Umbilical cord (tissue), 2 donors: ENCODE results near the gene ARHGEF35. TPM values are rescaled to one million over a fixed set of nuclear protein-coding genes. Genes with fewer than 3 reads are reported as not detected.
"Not testable (repeated sequence)": the region's sequence is repeated elsewhere in the genome, so short reads cannot be mapped to it uniquely, and the experiment has no call there.

Experiments used
- DNase-seq: peaks from one replicate; pipeline ENCODE4 v3.0.0-alpha.2; 2015; ENCODE audit warnings: low spot score
- total RNA-seq: library from RNA; depleted of rRNA; stranded (reverse); fragments of >200 nt; gene quantifications from one replicate; pipeline ENCODE4 v1.2.3, GENCODE V29; 2014; ENCODE audit warnings: low replicate concordance; ENCODE audit not compliant: insufficient read depth

ARHGEF35 gene
- total RNA-seq, 1 donor from 2014 or later = 1.9 TPM

DNA sequence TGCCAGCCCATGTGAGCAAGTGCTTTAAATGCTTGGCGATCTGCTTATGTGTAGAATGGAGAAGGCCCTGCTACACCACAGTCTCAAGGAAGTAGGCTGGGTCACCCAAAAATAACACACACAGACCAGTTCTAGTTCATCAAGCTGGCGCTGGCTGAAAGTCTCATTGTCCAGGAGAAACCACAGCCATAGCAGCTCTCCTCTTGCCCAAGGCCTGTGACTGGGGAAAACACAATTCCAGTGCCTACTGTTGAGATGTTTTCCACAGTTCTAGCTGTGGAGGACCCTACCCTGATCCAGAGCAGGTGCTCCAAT lies 16.5 kb downstream of the ARHGEF35 start:
- not testable (repeated sequence) for DNase-seq

DNA sequence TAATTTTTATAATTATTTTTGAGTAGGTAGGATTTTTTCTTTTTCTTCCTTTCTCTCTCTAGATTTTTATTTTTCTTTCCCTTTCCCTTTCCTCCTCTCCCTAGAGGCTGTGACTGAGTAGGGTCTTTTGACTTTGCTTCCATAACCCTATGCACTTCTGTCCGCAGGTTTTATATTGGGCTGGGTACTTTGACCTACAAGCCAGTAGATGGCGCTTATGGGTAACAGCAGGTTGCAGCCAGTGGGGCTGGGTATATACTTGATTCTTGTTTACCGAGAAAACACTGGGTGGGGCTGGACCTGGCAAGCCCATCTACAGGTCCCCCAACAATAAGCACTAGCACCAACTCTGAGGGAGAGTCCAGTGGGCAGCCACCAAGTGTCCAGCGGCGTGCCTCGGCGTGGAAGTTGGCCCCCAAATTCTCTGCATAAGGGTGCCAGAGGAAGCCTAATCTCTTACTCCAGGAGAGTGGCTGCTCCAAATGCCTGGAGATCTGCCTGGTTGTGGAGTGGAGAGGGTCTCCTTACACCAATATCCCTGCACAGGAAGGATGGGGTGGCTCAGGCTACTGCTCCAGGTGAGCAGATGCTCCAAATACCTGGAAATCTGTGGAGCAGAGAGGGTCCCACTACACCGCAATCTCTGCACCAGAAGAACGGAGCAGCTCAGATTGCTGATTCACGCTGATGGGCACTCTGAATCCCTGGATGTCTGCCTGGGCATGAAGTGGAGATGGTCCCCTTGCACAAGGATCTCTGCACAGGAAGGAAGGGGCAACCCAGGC lies 17.1 kb downstream of the ARHGEF35 start:
- not testable (repeated sequence) for DNase-seq

DNA sequence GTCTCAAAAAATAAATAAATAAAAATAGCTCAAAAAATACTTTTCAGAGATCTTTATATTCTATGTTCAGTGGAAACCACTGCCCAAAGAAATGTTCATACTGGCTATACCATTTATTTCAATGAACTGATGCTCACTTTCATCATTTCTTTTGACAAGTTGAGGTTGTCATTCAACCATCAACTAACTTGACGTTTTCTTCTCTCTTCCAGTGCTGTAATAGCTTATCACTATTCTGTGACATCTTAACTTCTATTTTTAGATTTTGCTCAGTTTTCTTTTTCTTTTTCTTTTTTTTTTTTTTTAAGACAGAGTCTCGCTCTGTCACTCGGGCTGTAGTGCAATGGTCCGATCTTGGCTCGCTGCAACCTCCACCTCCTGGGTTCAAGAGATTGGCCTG lies 21.0 kb downstream of the ARHGEF35 start:
- no peak for DNase-seq

DNA sequence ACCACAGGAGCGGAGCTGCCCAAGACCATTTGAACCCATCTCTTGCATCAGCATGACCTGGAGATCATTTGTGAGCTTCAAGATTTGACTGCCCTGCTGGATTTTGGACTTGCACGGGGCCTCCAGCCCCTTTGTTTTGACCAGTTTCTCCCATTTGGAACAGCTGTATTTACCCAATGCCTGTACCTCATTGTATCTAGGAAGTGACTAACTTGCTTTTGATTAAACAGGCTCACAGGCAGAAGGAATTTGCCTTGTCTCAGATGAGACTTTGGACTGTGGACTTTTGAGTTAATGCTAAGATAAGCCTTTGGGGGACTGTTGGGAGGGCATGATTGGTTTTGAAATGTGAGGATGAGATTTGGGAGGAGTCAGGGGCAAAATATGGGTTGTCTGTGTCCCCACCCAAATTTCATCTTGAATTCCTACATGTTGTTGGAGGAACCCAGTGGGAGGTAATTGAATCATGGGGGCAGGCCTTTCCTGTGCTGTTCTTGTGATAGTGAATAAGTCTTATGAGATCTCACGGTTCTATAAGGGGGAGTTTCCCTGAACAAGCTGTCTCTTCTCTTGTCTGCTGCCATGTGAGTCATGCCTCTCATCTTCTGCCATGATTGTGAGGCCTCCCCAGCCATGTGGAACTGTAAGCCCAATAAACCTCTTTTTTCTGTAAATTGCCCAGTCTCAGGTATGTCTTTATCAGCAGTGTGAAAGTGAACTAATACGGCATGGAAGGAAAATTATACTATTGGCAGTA lies 23.9 kb downstream of the ARHGEF35 start:
- DNase-seq = not testable (repeated sequence)

DNA sequence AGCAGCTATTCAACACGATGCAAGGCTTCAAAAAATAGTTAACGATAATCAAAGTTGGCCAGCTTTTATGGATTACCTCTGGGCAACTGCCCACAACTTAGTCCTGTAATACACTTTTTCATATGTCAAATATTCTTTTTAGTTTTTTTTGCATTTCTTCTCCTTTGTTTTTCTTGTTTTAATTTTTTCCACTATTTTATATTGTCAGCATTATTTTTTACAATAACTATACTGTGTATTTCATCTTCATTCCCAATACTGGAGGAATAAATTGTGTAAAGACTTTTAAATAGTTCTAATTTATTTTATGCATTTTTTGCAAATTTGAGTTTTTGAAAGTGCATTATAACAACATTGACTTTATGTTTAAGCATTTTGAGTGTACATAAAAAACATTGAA lies 30.8 kb downstream of the ARHGEF35 start:
- DNase-seq = no peak

DNA sequence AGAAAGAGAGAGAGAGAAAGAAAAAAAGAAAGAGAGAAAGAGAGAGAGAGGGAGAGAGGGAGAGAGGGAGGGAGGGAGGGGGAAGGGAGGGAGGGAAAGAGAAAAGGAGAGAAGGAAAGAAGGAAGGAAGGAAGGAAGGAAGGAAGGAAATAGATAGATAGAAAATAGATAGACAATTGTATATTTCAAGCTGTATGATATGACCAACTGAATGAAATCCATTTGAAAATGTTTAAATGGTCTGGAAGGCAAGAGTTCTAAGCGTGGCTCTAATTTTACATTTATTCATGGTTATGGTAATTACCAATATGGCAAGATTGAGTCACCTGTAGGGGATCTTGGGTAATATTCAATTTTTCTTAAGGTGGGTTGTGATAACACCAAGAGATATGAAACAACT lies 36.8 kb downstream of the ARHGEF35 start:
- DNase-seq = no peak

DNA sequence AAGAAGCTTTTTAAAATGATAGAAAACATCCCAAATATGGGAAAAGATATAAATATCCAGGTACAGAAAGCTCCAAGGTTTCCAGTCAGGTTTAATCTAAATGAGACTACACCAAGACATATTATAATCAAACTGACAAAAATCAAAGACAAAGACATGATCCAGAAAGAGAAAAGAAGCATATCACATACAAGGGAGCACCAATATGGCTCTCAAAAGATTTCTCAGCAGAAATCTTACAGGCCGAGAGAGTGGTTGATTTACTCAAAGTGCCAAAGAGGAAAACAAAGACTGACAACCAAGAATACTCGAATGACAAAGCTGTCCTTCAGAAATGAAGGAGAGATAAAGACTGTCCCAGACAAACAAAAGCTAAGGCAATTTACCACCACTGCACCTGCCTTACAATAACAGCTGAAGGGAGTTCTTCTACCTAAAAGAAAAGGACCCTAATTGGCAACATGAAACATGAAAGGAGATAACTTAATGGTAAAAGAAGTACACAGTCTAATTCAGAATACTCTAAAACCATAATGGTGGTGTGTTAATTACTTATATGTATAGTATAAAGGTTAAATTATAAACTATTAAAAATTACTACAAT lies 47.3 kb downstream of the ARHGEF35 start:
- no peak for DNase-seq

DNA sequence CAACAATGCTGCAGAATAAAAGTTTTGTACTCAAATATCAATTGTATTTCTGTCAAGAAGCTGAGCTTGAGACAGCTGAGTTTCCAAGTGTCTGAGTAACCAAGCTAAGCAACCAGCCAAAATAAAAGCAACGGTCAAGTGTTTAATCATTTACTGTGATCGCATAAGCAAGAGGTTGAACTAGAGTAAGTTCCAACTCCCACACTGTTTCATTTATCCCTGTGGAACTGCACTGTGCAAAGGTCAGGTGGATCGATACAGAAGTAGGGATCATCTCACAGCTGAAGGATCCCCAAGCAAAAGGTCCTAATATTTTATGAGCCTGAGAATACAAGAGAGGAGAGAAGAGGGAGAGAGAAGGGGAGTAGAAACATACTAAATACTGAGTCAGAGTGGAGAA lies 51.2 kb downstream of the ARHGEF35 start:
- no peak for DNase-seq

DNA sequence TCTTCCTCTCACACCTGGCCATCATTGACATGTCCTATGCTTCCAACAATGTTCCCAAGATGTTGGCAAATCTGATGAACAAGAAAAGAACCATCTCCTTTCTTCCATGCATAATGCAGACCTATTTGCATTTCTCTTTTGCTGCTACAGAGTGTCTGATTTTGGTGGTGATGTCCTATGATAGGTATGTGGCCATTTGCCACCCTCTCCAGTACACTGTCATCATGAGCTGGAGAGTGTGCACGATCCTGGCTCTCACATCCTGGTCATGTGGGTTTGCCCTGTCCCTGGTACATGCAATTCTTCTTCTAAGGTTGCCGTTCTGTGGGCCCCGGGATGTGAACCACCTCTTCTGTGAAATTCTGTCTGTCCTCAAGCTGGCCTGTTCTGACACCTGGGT lies 53.4 kb downstream of the ARHGEF35 start:
- DNase-seq = no peak

DNA sequence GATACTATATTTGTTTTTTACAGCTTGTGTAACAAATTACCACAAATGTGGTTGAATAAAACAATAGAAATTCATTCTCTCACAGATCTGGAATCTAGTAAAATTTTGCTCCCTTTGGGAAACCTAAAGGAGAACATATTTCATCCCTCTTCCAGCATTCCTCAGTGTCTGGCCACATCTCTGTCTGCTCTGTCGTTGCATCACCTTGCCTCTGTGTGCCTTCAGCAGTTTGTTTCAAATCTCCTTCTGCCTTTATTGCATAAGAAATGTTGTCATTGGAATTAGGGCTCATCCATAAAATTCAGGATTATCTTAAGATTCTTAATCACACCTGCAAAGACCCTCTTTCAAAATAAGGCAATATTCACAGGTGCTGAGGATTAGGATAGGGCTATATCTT lies 58.1 kb downstream of the ARHGEF35 start:
- DNase-seq = no peak

Other genes starting within 250 kb of the ARHGEF35 start
- gene OR2F1, start 241.0 kb downstream of the ARHGEF35 start, total RNA-seq = 2.6 TPM
- gene OR6B1, start 195.5 kb downstream of the ARHGEF35 start, total RNA-seq = 4.3 TPM
- gene OR2A5, start 146.9 kb downstream of the ARHGEF35 start, total RNA-seq = 3.6 TPM
- 7.9 TPM for gene OR2A25, start 126.0 kb downstream of the ARHGEF35 start, total RNA-seq
- gene OR2A12, start 109.6 kb downstream of the ARHGEF35 start, total RNA-seq = 6.5 TPM
- gene OR2A2, start 86.2 kb downstream of the ARHGEF35 start, total RNA-seq = not detected
- 3.4 TPM for gene OR2A14, start 72.7 kb downstream of the ARHGEF35 start, total RNA-seq
- gene CTAGE4, start 12.4 kb downstream of the ARHGEF35 start, total RNA-seq = 17.8 TPM
- gene OR2A42, start 43.8 kb upstream of the ARHGEF35 start, total RNA-seq = 0.48 TPM
- gene OR2A7, start 69.0 kb upstream of the ARHGEF35 start, total RNA-seq = not detected
- 17.1 TPM for gene CTAGE8, start 73.5 kb upstream of the ARHGEF35 start, total RNA-seq
- 6.3 TPM for gene OR2A1, start 116.6 kb upstream of the ARHGEF35 start, total RNA-seq
- 5.3 TPM for gene ARHGEF5, start 159.6 kb upstream of the ARHGEF35 start, total RNA-seq
- gene NOBOX, start 207.9 kb upstream of the ARHGEF35 start, total RNA-seq = not detected